Stimulated activated naive CD4-positive, alpha-beta T cell (primary cell): ENCODE measurements around the gene PTPRN2.
"Not testable (repeated sequence)": the region's sequence is repeated elsewhere in the genome, so short reads cannot be mapped to it uniquely, and the experiment has no call there.

Experiments used
- DNase-seq, 6 experiments: peaks; one replicate each; lab custom pipeline; 2025; lab: John Stamatoyannopoulos, UW

Gene PTPRN2

DNA sequence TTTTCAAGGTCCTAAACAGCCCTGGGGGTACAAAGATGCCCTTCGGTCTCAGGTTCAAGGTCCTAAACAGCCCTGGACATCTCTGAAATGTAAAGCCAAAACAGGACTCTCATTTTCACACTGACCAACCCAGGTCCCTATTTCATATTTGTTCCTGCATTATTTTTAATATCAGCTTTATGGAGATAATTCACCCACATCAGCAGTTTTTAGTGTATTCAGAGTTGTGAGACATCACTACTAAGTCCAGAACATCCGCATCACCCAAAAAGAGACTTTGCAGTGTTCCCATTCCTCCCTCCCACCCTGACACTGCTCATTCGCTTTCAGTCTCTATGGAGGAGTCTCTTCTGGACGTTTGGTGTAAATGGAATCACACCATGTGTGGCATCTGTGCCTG is 420.2 kb downstream of the PTPRN2 start:
- no peak for DNase-seq

DNA sequence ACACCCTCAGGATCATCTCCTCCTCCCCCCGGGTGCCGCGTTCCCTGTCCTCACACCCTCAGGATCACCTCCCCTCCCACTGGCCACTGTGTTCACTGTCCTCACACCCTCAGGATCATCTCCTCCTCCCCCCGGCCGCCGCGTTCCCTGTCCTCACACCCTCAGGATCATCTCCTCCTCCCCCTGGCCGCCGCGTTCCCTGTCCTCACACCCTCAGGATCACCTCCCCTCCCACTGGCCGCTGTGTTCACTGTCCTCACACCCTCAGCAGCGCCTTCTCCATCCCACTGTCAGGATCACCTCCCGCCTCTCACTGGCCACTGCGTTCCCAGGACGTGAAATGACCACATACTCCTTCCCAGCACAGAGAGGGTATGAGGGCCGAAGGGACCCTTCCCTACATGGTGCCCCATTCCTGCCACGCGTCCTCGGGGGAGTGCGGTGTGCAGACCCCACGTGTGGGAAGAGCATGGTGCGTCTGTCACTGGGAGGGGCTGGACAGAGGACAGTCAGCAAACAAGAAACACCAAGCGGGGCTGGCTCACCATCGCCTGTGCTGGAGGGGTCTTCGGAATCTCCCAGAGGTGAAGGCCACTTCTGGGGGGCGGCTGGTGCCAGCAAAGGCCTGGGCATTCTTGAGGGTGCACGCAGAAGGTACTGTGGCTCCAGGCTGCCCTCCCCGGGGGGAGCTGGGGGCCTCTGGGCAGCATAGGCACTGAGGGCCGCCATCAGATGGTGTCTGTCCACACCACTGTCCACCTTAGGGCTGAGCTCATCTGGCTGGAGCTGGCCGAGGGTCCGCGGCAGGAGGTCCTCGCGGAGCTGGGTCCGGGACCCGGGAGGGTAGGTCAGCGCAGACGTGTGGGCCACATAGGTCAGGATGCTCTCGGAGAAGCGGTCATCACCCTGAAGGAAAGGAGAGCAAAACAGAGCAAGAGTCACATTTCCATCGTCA is 421.0 kb downstream of the PTPRN2 start:
- DNase-seq, result no peak

DNA sequence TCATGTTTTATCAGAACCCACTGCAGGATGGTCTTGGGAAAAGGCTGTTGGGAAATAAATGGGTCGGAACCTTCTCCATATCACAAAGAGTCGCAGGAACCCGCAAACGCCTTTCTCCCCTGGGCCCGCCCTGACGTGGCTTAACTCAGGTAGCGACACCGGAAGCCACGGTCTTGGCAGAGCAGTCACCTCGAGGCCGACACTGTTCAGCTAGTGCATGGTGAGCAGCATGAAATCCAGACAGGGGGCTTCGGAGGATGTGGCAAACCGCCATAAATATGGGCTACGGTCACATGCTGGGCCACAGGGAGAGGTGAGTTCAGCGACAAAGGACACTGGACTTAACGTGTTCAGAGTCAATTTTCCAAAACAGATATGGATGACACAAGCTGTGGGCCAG is 421.9 kb downstream of the PTPRN2 start:
- DNase-seq, result no peak

DNA sequence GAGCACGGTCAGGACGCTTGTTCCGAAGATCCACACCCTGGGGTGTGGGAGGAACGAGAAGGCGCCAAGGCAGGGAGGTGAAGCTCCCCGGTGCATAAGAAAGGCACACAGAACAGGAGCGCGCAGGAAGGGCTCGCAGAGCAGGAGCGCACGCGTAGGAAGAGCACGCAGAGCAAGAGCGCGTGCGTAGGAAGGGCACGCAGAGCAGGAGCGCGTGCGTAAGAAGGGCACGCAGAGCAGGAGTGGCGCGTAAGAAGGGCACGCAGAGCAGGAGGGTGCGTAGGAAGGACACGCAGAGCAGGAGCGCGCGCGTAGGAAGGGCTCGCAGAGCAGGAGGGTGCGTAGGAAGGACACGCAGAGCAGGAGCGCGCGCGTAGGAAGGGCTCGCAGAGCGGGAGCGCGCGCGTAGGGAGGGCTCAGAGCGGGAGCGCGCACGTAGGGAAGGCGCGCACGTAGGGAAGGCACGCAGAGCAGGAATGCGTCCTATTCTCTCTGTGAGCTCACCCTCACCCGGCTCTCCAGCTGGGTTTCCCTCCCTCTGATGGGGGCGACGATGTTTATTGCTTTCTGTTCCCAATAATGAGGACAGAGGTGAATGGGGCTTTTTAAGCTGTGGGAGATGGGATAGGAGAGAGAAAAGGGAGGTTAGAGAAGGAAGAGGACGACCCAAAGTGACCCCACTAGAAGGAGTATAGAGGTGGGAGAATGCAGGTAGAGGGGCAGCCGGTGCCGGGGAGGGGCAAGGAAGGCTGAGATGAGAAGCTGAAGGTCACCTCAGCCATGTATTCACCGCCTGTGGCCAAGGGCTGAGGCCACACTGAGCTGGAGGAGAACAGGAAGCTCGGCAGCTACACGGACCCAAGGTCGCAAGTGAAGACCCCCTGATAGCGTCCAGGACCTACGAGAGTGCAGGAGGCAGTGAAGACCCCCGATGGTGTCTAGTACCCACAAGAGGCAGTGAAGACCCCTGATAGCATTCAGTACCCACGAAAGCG is 423.2 kb downstream of the PTPRN2 start:
- no peak for DNase-seq

DNA sequence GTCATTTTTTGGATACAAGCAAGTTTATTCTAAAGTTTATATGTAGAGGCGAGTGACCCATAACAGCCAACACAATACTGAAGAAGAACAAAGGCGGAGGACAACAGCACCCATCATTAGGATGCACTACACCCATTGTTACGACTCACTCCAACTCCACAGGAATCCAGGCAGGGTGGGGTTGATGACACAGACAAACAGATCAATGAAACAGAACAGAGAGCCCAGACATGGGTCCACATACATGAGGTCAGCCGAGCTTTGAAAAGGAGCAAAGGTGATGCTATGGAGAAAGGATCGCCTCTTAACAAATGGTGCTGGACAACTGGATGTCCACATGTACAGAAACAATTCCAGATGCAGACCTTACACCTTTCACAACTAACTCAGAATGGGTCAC is 426.4 kb downstream of the PTPRN2 start:
- no peak for DNase-seq

DNA sequence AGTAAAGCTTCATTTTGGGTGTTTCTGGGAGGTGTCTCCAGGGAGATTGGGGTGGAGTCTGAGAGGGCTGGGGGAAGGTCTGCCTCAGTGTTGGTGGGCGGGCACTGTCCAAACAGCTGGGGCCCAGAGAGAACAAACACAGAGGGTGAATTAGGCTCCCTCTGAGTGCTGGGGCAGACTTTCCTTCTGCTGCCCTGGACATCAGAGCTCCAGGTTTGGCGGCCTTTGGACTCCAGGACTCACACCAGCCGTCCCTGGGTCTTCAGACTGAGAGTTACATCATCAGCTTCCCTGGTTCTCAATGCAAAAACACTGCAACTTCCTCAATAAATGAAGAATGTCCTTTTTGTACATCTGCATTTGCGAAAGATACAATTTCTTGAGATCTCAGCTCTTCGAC is 427.4 kb downstream of the PTPRN2 start:
- DNase-seq, result no peak

DNA sequence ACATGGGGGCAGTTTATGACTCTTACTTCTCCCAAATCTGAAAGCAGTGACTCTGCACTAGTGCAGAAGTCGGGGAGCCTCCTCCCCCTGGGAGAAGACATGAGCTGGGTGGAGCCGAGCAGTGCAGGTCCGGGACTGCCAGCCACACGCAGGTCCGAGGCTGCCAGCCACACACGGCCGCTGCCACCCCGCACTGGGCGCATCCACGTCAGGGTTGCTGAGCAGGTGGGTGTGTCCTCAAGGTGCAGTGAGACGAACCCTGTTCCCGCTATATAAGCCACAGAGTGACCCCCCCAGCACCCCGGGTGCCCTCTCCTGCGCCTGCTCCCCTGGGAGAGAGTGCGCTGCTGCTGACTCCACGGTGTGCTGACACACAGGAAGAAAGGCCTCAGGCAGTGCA is 430.2 kb downstream of the PTPRN2 start:
- no peak for DNase-seq

DNA sequence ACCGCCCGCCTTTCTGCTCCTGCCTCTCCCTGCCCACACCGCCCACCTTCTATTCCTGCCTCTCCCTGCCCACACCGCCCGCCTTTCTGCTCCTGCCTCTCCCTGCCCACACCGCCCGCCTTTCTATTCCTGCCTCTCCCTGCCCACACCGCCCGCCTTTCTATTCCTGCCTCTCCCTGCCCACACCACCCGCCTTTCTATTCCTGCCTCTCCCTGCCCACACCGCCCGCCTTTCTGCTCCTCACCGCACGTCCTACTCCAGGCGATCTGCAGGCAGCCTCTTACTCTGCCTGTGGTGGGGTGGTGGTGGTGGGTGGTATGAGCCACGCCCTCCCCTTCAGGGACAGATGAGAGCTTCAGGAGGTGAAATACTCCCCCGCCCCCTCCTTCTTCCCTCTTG is 436.4 kb downstream of the PTPRN2 start:
- not testable (repeated sequence) for DNase-seq

DNA sequence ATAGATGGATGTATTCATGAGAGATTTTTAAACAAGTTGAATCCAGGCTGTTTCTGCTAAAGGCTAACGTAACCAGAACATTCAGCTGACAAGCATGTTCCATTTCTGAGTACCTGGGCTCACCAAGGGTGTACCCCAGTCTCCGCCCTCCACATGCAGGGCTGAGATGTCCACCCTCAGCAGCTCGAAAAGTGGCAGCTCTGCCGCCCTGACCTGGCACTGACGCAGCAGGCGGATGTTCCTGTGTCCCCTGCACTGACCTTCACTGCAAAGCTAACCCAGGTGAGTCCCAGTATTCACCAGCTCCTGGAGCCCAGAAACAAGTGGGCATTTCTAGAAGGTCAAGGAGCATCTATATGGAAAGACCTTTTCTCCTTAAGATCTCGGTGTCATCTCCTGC is 437.4 kb downstream of the PTPRN2 start:
- no peak for DNase-seq

DNA sequence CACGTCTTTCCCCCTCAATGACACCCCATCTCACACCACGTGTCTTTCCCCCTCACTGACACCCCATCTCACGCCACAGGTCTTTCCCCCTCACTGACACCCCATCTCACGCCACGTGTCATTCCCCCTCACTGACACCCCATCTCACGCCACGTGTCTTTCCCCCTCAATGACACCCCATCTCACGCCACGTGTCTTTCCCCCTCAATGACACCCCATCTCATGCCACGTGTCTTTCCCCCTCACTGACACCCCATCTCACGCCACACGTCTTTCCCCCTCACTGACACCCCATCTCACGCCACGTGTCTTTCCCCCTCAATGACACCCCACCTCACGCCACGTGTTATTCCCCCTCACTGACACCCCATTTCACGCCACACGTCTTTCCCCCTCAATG is 440.2 kb downstream of the PTPRN2 start:
- DNase-seq, result not testable (repeated sequence)

DNA sequence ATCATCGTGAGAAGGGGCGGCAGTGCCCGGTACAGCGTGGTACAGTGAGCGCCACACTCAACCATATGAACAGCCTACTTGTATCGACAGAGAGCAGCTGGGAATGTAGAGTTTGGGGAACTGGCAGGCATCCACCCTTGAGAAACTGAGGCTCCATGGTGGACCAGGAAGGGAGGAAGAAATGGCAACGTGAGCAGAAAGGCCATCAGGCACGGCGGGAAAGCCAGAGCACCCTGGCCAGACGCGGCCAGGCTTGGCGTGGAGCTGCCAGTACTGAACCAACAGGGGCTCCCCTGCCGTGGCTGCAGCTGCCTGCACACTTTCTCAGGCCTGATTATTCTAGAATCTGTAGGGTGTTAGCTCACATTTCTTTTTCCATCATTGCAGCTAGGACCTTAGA is 442.3 kb downstream of the PTPRN2 start:
- no peak for DNase-seq

DNA sequence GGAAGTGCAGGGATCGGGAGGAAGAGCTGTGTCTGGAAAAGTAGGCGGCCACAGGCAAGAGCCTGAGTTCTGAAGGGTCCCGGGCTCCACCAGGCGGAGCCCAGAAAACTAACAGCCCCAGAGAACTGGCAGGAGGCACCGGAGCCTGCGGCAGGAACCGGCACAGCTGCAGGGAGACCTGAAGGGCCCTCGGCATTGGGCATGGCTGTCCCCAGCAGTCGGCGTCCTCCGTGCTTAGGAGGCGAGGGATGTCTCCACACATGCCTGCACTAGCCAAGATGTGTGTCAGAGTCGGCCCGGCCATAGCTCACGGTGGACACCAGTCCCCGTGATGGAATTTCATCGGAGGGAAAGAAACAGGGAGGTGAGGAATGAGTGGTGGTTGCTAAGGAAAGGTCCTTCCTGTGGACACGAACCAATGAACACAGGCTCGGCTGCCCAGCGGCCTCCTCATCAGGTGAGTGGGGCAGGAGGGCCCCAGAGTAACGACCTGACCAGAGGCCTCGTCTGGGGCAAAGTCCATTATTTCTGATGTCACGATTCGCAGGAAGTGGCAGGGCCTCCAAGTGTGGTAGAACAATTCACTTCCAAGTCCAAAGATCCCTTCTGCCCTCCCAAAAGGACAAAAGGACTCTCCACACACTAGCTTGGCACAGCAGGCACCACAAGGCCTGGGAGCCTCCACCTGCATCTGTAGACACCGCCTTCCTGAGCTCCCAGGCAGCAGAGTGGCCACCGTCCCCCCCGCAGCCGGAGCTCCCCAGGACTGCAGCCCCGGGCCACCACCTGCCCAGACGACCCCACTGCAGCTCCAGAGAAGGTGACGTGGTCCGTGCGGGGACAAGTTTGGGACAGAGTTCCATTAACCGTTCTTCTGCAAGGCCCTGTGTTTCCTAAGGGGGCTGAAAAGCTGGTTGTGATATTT is 444.2 kb downstream of the PTPRN2 start:
- DNase-seq, result no peak

DNA sequence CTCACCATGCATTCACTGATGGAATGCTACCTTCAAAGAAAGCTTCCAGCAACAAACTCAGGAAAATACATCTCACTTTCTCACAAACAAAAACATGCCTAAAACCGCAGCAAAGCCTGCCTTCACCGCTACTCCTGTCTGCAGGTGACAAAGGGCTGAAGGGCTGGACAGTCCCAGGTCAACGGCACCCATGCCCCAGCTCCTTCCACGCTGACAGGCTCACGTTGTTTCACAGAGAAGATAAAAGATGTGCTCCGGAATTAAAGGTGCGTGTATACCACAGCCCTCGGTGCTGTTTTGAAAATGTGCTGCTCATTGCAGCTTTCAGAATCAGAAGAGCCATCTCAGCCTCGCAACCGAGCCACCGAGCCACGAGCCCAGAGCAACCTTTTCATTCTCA is 445.0 kb downstream of the PTPRN2 start:
- no peak for DNase-seq

DNA sequence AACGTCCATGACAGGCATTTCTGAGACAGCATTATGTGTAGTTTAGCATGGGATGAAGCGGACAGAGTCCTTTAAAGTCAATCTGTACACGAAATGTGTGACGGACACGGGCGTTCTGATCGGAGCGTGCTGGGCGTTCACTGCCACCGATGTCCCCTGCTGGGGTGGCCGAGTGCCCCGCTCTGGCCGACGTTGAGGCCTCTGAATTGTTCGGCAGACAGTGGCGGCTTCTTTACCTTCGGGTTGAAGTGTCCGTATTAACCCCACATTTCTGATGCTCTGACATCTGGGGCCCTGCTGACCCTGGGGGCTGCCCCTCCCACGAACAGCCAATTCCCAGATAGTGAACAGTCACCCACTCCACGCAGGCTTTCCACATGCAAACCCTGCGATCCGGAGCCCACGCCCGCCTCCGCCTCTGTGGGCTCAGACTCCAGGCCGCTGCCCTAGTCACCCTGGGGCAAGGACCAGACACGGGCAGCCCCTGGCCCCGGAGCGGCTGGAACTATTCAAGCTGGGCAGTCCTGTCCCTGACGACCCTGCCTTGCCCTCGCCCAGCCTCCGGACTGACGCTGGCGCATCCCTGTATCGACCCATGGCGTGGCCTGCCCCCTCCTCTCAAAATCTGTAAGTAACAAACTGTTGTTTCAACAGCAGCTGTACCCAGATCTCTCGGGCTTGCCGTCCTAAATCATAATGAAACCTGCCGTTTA is 445.7 kb downstream of the PTPRN2 start:
- DNase-seq, result no peak

DNA sequence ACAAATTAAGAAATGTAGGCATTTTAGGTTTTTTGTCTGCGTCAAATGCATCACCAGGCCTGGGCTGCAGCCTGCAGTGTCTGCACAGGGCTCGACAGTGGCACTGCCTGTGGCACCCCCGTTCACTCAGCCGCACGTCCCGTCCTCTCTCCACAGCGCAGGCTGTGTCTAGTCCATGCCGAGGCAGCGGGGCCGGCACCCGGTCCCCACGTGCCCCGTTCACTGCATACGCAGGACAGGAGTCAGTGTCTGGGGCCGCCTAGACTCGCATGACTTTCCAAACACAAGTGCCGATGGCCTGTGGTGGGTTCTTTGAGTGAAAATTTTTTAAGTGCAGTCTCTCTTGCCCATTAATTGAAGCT is 446.4 kb downstream of the PTPRN2 start:
- no peak for DNase-seq

DNA sequence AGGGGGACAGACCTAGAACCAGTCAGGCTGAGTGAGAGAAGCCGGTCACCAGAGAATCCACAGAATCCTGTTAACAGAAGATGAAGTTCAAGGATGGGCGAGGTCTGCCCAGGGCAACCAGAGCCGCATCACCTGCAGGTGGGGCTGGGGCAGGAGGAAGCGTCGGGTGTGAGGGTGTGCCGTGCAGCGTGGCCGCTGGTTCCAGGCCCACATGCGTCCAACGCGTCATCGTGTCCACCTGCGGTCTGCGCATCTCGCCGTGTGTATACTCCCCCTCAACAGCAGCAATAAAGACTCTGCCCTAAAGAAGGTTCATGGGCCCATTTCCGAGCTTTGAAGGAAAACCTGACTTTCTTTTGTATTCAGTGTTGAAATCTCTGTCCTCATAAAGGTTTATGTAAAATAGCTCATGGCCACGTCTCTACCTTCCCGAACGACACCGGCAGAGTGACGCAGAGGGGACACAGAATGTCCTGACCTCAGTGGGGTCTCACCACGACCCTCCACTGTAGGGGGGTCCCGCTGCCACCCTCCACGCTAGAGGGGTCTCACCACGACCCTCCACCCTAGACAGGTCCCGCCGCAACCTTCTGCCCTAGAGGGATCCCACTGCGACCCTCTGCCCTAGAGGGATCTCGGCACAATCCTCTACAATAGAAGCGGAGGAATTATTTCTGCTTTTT is 446.9 kb downstream of the PTPRN2 start:
- DNase-seq, result no peak

DNA sequence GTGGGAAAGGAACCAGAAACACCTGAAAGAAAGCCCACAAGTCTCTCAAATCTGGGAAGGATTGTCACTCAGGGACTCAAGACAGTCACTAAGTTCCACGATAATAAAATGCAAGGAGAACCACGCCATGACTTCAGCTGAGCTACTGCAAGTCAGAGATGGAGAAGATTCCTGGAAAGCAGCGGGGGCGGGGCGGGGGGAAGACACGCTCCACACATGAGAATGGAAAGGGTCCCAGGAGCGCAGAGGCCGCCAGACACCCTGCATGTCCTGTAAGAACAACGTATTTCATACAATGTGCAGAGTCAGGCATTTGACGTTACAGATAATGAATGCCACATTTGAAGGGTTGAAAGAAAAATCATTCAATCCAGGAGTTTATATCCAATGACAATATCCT is 448.1 kb downstream of the PTPRN2 start:
- DNase-seq, result no peak

DNA sequence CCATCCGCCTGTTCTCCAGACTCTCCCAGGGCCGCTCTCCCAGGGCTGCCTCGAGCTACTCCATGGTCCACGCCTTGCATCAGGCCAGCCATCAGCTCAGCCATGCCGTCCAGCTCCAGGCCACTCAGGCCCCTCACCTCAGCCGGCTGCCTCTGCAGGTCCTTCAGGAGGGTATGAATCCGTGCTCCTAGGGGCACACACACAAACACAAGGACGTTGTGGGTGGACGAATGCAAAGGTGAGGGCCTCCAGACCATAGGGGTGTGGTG is 449.4 kb downstream of the PTPRN2 start:
- DNase-seq, result no peak

DNA sequence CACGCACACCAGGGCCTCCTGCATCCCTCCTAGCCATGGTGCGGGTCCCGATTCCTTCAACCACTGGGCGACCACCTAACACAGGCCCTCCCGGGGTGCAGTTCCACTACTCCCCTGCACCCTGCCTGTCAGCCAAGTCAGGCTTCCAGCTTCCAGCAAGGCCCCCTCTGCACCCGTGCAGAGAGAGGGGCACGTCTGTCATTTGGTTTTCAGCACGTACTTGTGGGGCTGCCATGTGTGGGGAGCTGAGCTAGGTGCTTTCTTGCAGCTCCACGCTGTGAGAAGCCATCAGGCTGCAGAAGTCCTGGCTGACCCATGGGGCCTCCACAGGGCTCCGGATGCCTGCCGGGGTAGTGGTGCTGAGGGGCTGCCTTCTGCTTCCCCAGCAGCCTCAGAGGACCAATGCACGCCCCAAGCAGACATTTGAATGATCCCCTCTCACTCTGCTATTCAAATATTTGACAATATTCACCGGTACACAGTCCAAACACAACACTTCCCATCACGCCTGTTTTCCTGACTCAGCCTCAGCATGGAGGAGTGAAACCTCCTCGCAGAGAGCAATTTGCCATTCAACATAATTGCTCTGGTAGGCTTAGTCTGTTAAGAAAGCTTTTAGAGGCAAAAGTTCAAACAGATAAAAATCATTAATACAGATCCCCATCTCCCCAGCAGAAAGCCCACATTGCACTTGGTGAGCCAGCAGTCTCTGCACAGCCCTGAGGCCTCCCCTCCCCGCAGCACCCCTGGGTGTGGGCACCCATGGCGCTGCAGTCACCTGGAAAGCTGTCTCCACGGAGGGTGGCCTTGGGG is 449.9 kb downstream of the PTPRN2 start:
- no peak for DNase-seq

DNA sequence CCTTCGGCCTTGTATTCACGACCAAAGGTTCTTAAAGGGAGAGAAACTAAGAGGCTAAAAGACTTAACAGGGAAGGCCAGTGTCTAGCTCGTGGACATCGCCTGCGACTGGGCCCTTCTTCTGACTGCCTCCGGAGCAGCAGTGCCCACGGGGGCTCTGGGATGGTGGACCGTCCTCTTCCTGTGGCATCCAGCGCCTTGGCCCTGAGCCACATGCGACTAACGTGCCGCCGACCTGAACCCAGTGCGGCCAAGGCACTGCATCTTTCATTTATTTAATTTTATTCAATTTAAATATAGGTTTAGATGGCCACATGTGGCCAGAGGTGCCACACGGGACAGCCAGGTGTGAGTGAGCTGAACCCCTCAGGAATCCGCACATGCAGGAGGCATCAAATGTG is 451.7 kb downstream of the PTPRN2 start:
- no peak for DNase-seq
